Uterus (tissue), 4 donors: ENCODE measurements around the gene HS6ST1. TPM values are rescaled to one million over a fixed set of nuclear protein-coding genes. Genes with fewer than 3 reads are reported as not detected.

Source experiments
- DNase-seq, 2 donors: peaks; one replicate each; pipeline ENCODE4 v3.0.0-alpha.2; 2019 to 2020
- H3K27ac ChIP-seq, 2 donors: fragments of 200-600 bp; sonication (generic); 1 replicate in 1 of 2; 2 replicates in 1 of 2; pipeline ENCODE4 v1.5.1; 2016 to 2018
- H3K27me3 ChIP-seq, 2 donors: fragments of 200-600 bp; sonication (generic); one replicate each; pipeline ENCODE4 v1.5.1; 2018 to 2019; ENCODE audit warnings: control low read depth in 1 of 2
- H3K36me3 ChIP-seq, 2 donors: fragments of 200-600 bp; sonication (generic); one replicate each; pipeline ENCODE4 v1.5.1; 2019; ENCODE audit warnings: control low read depth in 1 of 2
- H3K4me1 ChIP-seq, 2 donors: fragments of 200-600 bp; sonication (generic); one replicate each; pipeline ENCODE4 v1.5.1; 2018 to 2019; ENCODE audit warnings: control low read depth in 1 of 2
- H3K4me3 ChIP-seq, 2 donors: fragments of 200-600 bp; sonication (generic); 1 replicate in 1 of 2; 2 replicates in 1 of 2; pipeline ENCODE4 v1.5.1; 2018 to 2019; ENCODE audit warnings: mild to moderate bottlenecking in 1 of 2
- H3K9me3 ChIP-seq, 2 donors: fragments of 200-600 bp; sonication (generic); one replicate each; pipeline ENCODE4 v1.5.1; 2019; ENCODE audit warnings: control low read depth in 1 of 2
- POLR2A ChIP-seq, 2 donors: fragments of 450-650 bp; IDR thresholded peaks; one replicate each; pipeline ENCODE4 v1.6.1; 2016; ENCODE audit warnings: antibody characterized with exemption in 2 of 2, mild to moderate bottlenecking in 1 of 2, moderate library complexity in 1 of 2
- intact Hi-C: fragments of 100-400 bp; cut with DNase I; formaldehyde crosslinking; loops from one replicate; pipeline ENCODE4 v1.15.1; 2023; ENCODE audit warnings: low total_unique reads
- total RNA-seq, 4 donors: library from RNA; depleted of rRNA in 3 of 4; stranded (reverse); fragments of >200 nt in 3 of 4; gene quantifications; one replicate each; pipeline versions ENCODE4 v1.1.0 to v1.2.4, GENCODE V29; 2014 to 2023
- TF ChIP-seq, protein P1 (sequence below), 4 experiments: fragments of 200-600 bp in 2 of 4; fragments of 450-650 bp in 2 of 4; sonication (generic) in 2 of 4; IDR thresholded peaks; one replicate each; pipeline ENCODE4 v1.5.1; 2016 to 2019; ENCODE audit warnings: antibody characterized with exemption in 4 of 4, mild to moderate bottlenecking in 2 of 4, moderate library complexity in 1 of 4
- donor health status: DM: yes; HTN: yes; CAD: no.

Gene HS6ST1
- total RNA-seq, 4 donors from 2014 or later = 22.7 to 198 (median 37.4) TPM

GRCh38 chr2:128286905-128287779 lies 31.5 kb downstream of the HS6ST1 start:
- no peak for DNase-seq
- Histone ChIP-seq H3K27ac (no peak overlapping the region), H3K4me3 (no peak overlapping the region), H3K9me3 (no peaks in the 10 kb centered on the region), H3K36me3 (no peaks in the 10 kb centered on the region), H3K27me3 (no peaks in the 10 kb centered on the region), H3K4me1 (no peaks in the 10 kb centered on the region)
- intact Hi-C loops = no loop called here
- no peak for TF ChIP-seq POLR2A (IDR thresholded peaks at IDR 0.05)
- TF ChIP-seq, protein P1, sequence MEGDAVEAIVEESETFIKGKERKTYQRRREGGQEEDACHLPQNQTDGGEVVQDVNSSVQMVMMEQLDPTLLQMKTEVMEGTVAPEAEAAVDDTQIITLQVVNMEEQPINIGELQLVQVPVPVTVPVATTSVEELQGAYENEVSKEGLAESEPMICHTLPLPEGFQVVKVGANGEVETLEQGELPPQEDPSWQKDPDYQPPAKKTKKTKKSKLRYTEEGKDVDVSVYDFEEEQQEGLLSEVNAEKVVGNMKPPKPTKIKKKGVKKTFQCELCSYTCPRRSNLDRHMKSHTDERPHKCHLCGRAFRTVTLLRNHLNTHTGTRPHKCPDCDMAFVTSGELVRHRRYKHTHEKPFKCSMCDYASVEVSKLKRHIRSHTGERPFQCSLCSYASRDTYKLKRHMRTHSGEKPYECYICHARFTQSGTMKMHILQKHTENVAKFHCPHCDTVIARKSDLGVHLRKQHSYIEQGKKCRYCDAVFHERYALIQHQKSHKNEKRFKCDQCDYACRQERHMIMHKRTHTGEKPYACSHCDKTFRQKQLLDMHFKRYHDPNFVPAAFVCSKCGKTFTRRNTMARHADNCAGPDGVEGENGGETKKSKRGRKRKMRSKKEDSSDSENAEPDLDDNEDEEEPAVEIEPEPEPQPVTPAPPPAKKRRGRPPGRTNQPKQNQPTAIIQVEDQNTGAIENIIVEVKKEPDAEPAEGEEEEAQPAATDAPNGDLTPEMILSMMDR (IDR thresholded peaks at IDR 0.05) = no peak

DNA sequence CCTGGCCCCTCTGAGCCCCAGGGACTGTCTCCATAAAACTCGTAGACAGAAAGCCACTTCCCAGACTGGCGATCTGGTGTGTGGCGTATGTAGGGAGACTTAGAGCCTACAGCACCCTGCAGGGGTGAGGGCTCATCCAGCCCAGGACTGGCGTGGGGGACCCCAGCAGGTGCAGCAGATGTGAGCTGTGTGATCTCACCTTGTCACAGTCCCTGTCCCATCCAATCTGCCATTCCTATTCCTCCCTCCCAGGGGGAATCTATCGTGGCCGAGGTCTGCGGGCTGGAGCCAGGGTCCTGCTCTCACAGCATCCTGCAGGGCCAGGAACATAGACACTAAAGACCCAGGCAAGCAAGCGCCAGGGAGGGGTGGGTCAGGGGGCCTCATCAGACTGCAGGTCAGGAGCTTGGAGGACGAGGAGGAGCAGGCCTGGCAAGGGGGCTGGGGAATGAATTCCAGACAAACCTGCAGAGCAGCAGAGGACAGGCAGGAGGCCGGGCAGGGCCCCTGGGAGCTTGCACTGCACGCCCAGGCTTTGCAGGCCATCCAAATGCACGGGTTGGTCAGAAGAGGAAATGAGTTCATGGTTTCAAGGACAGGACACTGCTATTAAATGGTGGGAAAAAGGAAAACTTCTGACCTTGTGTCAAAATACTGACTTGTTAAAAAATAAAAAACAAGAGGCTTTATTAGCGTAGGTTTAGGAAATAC lies 32.5 kb downstream of the HS6ST1 start:
- no peaks in the 10 kb centered on the region for H3K27me3 ChIP-seq
- no peaks in the 10 kb centered on the region for H3K9me3 ChIP-seq
- no peaks in the 10 kb centered on the region for H3K4me1 ChIP-seq
- intact Hi-C loops = no loop called here
- no peak overlapping the region for H3K27ac ChIP-seq
- H3K36me3 ChIP-seq = no peaks in the 10 kb centered on the region
- DNase-seq = no peak
- no peak for TF ChIP-seq POLR2A (IDR thresholded peaks at IDR 0.05)
- TF ChIP-seq, protein P1 (IDR thresholded peaks at IDR 0.05) = no peak
- H3K4me3 ChIP-seq = no peak overlapping the region

DNA sequence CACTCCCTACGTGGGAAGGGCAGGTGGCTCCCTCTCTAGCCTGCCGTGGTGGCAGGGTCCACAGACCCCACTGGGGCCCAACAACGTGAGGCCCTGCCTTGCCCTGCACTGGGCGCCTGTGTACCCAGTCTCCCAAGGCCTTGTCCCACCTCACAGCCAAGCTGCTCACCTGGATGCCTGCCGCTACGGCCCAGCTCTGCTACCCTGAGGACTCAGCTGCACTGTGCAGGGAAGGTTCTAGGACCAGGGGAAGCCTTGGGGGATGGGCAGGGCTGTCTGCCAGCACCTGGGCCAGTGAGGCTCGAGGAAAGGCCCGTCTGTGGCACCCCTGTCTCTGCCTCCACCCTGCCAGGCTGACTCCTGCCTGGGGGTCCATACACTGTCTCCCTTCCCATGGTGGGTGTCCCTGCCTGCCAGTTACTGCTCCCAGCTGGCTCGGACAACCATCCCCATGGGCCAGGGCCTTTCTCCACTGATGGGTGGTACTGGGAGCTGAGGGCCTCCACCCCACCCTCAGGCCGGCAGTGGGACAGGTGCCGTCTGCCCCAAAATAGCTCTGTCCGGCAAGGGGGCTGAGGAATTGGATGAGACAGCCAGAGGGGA lies 33.2 kb downstream of the HS6ST1 start:
- no peaks in the 10 kb centered on the region for H3K27me3 ChIP-seq
- H3K36me3 ChIP-seq = no peaks in the 10 kb centered on the region
- no peak for DNase-seq
- intact Hi-C loops = no loop called here
- no peaks in the 10 kb centered on the region for H3K9me3 ChIP-seq
- TF ChIP-seq, protein P1 (IDR thresholded peaks at IDR 0.05) = no peak
- TF ChIP-seq POLR2A (IDR thresholded peaks at IDR 0.05) = no peak
- H3K4me3 ChIP-seq = no peak overlapping the region
- no peak overlapping the region for H3K27ac ChIP-seq
- H3K4me1 ChIP-seq = no peaks in the 10 kb centered on the region

DNA sequence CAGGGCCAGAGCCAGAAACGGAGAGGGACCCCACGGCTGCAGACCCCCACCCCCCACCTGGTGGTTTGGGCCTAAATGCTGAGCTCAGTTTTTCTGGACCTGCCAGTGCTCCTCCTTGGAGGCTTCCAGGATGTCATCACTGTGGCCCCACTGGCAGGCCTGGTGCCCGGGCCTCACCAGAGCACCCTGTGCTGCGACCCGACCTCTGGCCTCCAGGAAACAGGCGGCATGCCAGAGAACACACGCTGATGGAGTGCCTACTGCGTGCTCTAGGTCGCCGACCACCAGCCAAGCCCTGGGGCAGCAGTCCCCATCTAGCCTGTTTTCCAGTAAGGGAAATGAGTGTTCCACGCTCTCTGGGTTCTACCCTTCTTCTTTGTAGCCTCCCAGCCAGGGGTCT lies 33.8 kb downstream of the HS6ST1 start:
- H3K36me3 ChIP-seq = no peaks in the 10 kb centered on the region
- H3K27me3 ChIP-seq = no peaks in the 10 kb centered on the region
- H3K4me3 ChIP-seq = no peak overlapping the region
- H3K9me3 ChIP-seq = no peaks in the 10 kb centered on the region
- no peak for TF ChIP-seq POLR2A (IDR thresholded peaks at IDR 0.05)
- TF ChIP-seq, protein P1 (IDR thresholded peaks at IDR 0.05) = no peak
- no peaks in the 10 kb centered on the region for H3K4me1 ChIP-seq
- DNase-seq = no peak
- H3K27ac ChIP-seq = no peak overlapping the region
- intact Hi-C loops = no loop called here

DNA sequence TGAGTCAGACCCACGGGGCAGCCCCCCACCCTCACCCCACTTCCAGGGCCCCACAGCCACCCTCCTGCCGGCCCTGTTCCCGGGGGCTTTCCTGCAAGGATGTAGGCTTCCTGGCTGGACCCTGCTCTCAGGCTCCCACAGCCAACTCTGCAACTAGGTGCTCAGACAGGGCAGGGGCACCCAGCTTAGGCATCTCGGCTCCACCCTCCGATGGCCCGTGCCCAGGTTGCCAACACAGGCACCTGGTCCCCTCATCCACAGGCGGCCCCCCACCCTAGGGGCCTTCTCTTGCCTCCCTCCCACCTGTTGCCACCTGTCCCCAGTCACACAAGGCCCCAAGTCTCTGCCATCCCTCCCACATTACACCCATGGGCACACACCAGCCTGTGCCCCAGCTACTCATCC lies 34.6 kb downstream of the HS6ST1 start:
- Histone ChIP-seq H3K4me3 (no peak overlapping the region), H3K36me3 (no peaks in the 10 kb centered on the region), H3K27ac (peak overlapping the region in 1 of 2 donors; percentile 46), H3K4me1 (no peaks in the 10 kb centered on the region), H3K9me3 (no peaks in the 10 kb centered on the region), H3K27me3 (no peaks in the 10 kb centered on the region)
- intact Hi-C loops = no loop called here
- DNase-seq = no peak
- TF ChIP-seq, protein P1 (IDR thresholded peaks at IDR 0.05) = no peak
- no peak for TF ChIP-seq POLR2A (IDR thresholded peaks at IDR 0.05)
